Neural cell (in vitro differentiated cells): ENCODE measurements around the gene NTMT1.

Source experiments
- EP300 ChIP-seq: fragments of 450-650 bp; conservative IDR thresholded peaks from 2 replicates; pipeline ENCODE4 v1.6.1; 2014; ENCODE audit warnings: antibody characterized with exemption, mild to moderate bottlenecking, moderate library complexity; ENCODE audit not compliant: poor library complexity, severe bottlenecking
- EZH2 ChIP-seq: fragments of 200-600, 300-800 bp; shearing (Covaris generic), sonication (generic); IDR thresholded peaks from 2 replicates; pipeline ENCODE4 v1.6.1; 2014; ENCODE audit warnings: antibody characterized with exemption, low read length, borderline replicate concordance, mild to moderate bottlenecking; ENCODE audit not compliant: insufficient read depth, poor library complexity, severe bottlenecking
- MXI1 ChIP-seq: fragments of 450-650 bp; conservative IDR thresholded peaks from 2 replicates; pipeline ENCODE4 v1.6.1; 2014; ENCODE audit warnings: antibody characterized with exemption, mild to moderate bottlenecking; ENCODE audit not compliant: poor library complexity, severe bottlenecking
- RAD21 ChIP-seq: fragments of 450-650 bp; conservative IDR thresholded peaks from 2 replicates; pipeline ENCODE4 v1.6.1; 2014; ENCODE audit warnings: antibody characterized with exemption, mild to moderate bottlenecking, moderate library complexity
- SMC3 ChIP-seq: fragments of 450-650 bp; conservative IDR thresholded peaks from 2 replicates; pipeline ENCODE4 v1.6.1; 2014; ENCODE audit warnings: antibody characterized with exemption, mild to moderate bottlenecking, moderate library complexity; ENCODE audit not compliant: poor library complexity
- TF ChIP-seq, protein P1 (sequence below): fragments of 450-650 bp; IDR thresholded peaks from 2 replicates; pipeline ENCODE4 v1.5.1; 2014; ENCODE audit warnings: antibody characterized with exemption, mild to moderate bottlenecking, moderate library complexity; ENCODE audit not compliant: poor library complexity, severe bottlenecking
- TF ChIP-seq, protein P2 (sequence below): IDR thresholded peaks from 2 replicates; pipeline ENCODE4 v1.6.1; 2012; ENCODE audit warnings: borderline replicate concordance

DNA sequence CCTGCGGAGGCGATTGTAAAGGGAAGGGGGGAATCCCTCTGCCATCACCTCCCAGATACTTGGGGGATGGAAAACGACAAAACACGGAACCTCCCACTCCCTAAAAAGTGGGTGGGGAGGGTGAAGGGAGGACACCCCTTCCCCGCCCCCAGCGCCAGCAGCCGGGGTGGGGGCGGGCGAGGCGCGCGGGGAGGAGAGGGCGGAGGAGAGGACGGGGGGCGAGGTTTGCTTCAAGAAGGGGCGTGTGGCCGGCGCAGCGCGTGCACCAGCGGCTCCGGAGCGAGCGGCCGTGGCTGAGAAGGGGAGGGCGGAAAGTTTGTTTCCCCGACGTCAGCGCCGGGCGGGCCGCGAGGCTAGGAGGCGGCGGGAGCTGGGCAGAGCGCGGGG is 39.4 kb downstream of the NTMT1 start, which contains the start of gene PRRX2:
- TF ChIP-seq MXI1 (peak; percentile 18), RAD21 (no peak), EP300 (no peak), EZH2 (no peak), SMC3 (no peak)
- TF ChIP-seq, protein P1, sequence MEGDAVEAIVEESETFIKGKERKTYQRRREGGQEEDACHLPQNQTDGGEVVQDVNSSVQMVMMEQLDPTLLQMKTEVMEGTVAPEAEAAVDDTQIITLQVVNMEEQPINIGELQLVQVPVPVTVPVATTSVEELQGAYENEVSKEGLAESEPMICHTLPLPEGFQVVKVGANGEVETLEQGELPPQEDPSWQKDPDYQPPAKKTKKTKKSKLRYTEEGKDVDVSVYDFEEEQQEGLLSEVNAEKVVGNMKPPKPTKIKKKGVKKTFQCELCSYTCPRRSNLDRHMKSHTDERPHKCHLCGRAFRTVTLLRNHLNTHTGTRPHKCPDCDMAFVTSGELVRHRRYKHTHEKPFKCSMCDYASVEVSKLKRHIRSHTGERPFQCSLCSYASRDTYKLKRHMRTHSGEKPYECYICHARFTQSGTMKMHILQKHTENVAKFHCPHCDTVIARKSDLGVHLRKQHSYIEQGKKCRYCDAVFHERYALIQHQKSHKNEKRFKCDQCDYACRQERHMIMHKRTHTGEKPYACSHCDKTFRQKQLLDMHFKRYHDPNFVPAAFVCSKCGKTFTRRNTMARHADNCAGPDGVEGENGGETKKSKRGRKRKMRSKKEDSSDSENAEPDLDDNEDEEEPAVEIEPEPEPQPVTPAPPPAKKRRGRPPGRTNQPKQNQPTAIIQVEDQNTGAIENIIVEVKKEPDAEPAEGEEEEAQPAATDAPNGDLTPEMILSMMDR = no peak
- TF ChIP-seq, protein P2, sequence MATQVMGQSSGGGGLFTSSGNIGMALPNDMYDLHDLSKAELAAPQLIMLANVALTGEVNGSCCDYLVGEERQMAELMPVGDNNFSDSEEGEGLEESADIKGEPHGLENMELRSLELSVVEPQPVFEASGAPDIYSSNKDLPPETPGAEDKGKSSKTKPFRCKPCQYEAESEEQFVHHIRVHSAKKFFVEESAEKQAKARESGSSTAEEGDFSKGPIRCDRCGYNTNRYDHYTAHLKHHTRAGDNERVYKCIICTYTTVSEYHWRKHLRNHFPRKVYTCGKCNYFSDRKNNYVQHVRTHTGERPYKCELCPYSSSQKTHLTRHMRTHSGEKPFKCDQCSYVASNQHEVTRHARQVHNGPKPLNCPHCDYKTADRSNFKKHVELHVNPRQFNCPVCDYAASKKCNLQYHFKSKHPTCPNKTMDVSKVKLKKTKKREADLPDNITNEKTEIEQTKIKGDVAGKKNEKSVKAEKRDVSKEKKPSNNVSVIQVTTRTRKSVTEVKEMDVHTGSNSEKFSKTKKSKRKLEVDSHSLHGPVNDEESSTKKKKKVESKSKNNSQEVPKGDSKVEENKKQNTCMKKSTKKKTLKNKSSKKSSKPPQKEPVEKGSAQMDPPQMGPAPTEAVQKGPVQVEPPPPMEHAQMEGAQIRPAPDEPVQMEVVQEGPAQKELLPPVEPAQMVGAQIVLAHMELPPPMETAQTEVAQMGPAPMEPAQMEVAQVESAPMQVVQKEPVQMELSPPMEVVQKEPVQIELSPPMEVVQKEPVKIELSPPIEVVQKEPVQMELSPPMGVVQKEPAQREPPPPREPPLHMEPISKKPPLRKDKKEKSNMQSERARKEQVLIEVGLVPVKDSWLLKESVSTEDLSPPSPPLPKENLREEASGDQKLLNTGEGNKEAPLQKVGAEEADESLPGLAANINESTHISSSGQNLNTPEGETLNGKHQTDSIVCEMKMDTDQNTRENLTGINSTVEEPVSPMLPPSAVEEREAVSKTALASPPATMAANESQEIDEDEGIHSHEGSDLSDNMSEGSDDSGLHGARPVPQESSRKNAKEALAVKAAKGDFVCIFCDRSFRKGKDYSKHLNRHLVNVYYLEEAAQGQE = no peak
